Suppressor macrophage (primary cell): ENCODE measurements around the gene CRYAB.
"Not testable (repeated sequence)": the region's sequence is repeated elsewhere in the genome, so short reads cannot be mapped to it uniquely, and the experiment has no call there.

Experiments used
- DNase-seq, 4 experiments: peaks; one replicate each; pipeline ENCODE4 v3.0.0-alpha.2; 2020 to 2022

CRYAB gene

DNA sequence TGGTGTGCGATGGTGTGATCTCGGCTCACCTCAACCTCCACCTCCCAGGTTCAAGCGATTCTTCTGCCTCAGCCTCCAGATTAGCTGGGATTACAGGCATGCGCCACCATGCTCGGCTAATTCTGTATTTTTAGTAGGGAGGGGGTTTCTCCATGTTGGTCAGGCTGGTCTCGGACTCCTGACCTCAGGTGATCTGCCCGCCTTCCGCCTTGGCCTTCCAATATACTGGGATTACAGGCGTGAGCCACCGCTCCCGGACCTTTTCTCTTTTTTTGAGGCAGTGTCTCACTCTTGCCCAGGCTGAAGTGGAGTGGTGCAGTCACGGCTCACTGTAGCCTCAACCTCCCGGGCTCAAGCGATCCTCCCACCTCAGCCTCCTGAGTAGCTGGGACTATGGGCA, 21.6 kb upstream of the CRYAB start:
- not testable (repeated sequence) for DNase-seq

DNA sequence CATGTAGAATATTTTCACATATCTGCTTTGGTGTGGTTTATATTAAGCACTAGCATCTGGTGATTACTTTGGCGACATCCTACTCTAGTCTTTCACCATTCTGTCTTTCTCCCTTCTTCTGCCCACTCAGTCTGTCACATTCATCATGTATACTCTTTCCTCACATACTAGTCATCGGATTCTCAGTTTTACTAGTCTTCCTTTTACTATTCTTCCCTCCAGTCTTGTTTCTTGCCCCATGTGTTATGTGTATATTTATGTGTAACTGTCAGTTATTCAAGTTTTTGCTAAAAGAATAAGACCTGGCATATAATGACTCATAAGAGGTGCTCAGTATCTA, 21.0 kb upstream of the CRYAB start:
- DNase-seq, result peak in 3 of 4 experiments; percentile 21 to 76 (median 66)

DNA sequence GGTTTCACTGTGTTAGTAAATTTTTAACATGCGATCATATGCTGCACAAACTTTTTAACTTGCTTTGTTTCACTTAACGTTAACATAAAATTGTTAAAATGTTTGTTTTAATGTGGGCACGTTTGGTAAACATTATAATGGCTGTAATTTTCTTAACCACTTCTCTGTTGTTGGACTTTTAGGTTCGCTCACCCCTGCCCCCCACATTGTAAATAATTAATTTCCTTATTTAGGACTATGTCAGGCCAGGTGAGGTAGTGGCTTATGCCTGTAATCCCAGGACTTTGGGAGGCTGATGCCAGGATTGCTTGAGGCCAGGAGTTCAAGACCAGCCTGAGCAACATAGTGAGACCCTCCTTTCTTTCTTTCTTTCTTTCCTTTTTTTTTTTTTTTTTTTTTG, 18.9 kb upstream of the CRYAB start:
- no peak for DNase-seq

DNA sequence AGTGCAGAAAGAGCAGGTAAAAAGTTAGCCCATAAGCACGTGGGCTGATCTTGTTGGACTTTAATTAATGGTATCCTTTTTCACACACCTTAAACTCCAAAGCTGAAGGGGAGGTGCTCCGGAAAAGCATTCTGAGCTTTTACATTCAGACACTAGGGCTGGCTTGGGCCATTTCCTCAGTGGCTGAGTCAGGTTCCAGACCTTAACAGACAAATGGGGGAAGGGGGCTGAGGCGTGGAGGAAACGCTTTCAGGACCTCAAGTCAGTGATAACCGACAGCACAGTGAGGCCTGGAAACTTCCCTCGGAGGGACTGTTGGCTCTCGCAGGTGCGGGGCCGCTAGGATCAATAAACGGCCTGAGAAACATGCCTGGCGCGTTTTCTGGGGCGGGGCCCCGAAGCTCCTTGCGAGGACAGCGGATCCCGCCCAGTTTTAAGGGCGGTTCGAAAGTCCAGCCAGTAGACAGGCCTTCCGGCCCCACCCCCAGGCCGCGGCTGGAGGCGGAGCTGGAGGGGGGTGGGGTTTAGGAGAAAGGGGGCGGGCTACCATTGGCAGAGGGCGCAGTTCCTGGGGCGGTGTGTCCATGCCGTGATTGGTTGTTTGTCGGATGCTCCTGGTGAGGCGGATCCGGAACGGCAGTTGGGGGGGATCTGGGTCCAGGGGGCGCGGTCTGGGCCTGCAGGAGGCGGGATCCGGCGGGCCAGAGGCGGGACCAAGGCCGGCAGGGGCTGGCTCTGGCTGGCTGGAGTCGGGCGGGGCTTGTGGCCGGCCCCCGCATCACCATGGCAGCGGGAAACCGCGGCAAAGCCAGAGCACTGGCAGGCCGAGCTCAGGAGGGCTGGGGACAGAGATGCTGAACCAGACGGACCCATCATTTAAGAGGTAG, 15.2 kb upstream of the CRYAB start:
- DNase-seq, result peak; percentile 96 to 98 (median 98)

DNA sequence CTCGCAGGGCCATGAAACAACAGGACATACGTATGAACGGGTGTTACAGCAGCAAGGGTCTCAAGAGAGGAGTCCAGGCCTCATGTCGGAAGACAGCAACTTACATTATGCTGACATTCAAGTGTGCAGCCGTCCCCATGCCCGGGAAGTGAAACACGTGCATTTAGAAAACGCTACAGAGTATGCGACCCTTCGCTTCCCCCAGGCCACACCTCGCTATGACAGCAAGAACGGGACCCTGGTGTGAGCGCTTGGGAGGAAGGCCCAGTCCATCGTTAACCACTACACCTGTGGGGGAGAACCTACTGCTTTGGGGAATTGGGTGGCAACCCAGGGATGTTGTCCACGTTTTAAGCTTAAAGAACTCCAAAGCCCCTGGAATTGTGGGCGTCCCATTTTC, 14.4 kb upstream of the CRYAB start:
- DNase-seq, result no peak

DNA sequence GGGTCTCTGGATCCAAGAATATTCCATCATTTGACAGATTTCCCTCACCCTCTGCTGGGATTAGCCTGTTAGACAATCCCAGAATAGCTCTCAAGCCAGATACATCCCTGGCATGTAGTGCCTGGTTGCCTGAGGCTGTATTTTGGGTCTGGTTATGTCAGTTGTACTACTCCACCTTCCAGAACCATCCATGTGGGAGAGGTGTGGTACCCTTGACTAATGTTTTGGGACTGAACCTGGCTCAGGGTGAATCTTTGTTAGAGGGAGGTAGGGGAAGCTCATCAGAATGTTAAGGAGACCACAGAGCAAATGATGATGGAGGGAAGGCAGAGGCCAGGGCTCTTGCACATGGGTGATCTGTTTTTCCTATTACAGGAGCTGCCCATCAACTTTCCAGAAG, 12.4 kb upstream of the CRYAB start:
- DNase-seq, result no peak

DNA sequence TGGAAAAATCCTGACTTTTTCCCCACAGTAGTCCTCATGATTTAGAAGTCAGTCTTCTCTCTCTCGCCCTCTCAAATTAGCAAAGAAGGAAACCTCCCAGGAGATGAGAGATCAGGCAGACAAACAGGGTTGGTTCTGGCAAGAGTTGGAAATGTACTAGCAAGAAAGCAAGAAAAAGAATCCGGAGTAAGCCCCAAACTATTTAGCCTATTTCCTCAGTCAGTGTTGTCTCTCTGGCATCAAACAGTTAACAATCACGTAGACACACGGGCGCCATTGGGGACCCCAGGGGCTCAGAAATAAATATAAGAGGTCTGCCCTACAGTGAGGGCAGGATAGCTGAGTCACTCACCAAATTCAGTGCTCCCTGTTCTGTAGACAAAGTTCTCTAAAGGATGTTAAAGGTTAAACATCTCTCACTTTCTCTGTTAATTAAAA, 11.8 kb upstream of the CRYAB start:
- no peak for DNase-seq

DNA sequence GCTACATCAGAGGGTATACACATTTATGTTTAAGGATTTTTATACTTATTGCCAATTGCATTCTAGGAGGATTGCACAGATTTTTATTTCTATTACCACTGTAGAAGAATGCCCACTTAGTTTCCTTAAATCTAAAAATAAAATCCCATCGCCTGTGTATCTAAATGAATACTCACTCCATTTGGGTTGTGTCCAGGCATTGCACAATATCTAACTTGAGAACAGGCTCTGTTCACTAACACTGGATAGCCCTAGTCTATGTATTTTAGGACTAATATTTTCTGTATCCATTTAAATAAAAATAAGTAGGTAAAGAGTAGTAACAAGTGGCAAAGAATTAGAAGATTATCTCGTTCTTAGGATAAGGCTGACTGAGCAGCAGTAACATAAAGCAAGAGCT, 11.2 kb upstream of the CRYAB start:
- DNase-seq, result peak; percentile 34 to 72 (median 52)

DNA sequence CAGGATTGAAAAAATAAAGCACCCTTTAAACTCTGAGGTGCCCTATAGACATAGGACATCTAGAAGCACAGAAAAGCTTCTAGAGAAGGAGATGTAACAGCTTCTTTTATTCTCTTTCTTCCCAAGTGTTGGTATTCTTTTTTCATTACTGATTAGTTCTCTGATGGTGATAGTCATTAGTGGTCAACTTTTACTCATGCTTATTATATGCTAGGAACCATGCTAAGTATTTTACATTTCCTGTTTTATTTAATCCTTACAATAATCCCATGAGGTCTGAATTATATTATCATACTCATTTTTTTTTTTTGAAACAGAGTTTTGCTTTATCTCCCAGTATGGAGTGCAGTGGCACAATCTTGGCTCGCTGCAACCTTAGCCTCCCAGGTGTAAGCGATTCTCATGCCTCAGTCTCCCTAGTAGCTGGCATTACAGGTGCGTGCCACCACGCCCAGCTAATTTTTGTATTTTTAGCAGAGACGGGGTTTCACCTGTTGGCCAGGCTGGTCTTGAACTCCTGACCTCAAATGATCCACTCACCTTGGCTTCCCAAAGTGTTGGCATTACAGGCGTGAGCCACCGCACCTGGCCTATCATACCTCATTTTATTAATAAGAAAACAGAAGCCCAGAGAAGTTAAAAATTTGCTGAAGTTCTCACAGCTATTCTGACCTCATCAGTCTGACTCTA, 10.1 kb upstream of the CRYAB start:
- DNase-seq, result no peak

DNA sequence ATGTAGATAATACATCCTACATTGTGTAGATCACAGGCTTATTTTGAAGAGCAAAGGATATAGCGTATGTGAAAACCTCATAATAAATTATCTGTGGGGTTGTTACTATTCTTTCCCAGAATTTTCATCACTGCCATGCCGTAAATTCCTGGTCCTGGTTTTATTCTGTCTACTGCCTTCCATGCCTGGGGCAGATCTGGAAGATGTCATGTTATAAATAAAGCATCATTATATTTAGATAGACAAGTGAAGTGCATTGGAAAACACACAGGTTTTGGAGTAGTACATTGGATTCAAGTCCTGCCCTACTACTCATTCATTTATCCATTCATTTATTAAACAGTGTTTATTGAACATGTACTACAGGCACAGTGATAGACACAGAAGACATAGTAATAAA, 9.3 kb upstream of the CRYAB start:
- DNase-seq, result no peak

DNA sequence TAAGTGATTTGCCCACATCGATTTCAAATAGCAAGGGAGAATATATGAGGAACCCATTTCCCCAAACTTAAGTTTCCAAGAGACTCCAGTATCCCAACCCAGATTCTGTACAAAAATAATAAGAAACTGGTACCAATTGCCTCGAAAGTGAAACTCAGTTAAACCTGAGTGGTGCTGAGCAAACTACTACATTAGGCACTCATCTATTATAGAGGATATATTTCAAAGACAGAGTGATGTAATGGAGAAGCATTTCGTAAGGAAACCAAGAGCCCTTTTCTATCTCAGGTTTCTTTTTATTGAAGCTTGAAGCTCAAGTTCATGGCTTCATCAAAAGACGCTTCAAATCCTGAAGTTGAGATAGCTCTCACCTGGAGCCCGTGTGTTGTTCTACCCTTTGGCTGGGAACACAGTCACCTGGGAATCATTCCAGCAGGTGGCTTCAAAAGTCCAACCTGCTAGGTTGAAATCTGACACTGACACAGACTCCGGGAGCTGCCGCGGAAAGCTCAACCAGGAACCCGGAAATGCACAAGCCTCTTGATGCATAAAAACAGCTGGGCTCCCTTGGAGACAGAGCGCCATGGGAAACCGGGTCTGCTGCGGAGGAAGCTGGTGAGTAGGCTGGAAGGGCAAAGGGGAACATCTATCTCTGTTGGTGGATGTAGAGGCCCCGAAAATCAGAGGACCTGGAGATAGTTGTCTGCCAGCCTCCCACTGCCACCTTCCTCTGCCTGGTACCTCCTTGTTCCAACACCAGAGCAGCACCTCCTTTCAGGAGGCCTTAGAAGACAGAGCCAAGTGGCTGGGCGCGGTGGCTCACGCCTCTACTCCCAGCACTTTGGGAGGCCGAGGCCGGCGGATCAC, 7.1 kb upstream of the CRYAB start, which contains the start of gene C11orf52:
Gene C11orf52, plus strand, starts transcription at position 524 of the 867 bp plus-strand sequence. Its CDS starts 60 bp downstream, at position 584.
- DNase-seq, result peak in 2 of 4 experiments; percentile 23 to 35

DNA sequence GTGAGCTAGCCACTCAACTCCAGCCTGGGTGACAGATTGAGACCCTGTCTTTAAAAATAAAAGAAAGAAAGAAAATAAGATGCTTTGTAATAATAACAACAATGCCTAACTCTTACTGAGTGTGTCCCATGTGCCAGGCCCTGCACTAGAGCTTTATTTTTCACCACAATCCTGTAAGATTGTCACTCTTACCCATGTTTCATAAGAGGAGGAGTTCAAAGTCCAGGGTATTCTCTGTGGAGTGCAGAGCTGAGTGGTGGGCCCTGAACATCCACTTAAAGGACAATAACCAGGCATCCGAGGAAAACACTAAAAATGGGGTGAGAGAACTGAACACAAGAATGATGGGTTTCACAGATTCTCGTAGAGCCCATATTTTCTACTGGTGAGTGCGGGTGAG, 6.2 kb upstream of the CRYAB start:
- DNase-seq, result no peak

DNA sequence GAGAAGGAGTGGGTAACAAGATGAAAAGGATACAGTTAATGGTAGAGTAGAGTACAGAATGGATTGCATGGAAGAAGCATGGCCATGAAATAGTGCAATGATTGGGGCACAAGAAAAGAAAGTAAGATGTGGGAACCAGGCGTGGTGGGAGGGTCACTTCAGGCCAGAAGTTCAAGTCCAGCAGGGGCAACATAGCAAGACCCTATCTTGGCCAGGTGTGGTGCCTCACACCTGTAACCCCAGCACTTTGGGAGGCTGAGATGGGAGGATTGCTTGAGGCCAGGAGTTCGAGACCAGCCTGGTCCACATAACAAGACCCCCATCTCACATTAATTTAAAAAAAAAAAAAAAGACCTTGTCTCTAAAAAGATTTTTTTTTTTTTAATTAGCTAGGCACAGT, 5.7 kb upstream of the CRYAB start:
- no peak for DNase-seq

DNA sequence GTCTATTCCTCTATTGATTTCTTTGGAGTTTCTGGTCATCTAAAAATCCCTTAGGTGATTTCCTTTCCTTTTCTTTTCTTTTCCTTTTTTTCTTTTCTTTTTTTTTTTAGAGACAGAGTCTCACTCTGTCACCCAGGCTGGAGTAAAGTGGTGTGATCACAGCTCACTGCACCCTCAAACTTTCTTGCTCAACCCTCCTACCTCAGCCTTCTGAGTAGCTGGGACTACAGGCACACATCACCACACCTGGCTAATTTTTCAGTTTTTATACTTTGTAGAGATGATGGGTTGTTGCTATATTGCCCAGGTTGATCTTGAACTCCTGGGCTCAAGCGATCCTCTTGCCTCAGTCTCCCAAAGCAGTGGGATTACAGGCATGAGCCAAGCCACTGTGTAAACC, 5.2 kb upstream of the CRYAB start:
- no peak for DNase-seq

DNA sequence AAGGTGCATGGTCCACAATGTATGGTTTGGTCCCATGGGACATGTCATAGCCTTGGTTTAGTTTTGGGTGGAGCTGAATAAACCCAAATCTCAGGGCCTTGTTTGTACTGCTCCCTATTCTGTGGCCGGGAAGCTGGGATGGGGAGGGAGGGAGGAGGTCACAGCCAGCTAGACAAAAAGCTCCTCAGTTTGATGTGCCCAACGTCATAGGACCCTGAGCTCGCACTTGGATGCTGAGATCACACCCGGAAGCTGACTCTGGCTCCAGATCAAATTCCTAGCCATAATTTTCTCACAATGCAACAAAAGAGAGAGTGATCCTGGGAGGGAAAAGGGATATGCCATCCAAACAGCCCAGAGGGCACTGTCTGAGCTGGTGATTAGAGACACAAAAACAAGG, 2.4 kb upstream of the CRYAB start:
- no peak for DNase-seq

DNA sequence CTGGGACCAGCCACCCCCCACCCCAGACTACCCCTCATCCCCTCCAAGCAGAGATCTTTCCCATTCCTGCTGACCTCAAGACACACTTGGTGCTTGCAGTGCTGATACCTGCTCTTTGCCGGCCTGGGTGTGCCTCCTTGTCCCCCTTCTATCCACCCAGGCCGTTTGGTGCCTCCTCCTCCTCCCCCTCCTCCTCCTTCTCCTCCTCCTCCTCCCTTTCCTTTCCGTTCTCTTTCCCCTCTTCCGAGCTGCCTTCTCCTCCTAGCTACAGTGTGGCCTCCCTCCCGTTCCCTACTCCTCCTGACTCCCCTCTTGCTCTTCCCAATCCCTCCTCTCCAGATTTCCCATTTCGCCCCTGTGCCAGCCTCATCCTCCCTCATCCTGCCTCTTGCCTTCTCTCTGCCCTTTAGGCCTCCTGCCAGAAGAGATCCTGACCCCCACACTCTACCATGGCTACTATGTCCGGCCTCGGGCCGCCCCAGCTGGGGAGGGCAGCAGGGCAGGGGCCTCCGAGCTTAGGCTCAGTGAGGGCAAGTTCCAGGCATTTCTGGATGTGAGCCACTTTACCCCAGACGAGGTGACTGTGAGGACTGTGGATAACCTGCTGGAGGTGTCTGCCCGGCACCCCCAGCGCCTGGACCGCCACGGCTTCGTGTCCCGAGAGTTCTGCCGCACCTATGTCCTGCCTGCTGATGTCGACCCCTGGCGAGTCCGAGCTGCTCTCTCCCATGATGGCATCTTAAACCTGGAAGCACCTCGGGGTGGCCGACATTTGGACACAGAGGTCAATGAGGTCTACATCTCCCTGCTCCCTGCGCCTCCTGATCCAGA, 1.7 kb upstream of the CRYAB start:
- no peak for DNase-seq

DNA sequence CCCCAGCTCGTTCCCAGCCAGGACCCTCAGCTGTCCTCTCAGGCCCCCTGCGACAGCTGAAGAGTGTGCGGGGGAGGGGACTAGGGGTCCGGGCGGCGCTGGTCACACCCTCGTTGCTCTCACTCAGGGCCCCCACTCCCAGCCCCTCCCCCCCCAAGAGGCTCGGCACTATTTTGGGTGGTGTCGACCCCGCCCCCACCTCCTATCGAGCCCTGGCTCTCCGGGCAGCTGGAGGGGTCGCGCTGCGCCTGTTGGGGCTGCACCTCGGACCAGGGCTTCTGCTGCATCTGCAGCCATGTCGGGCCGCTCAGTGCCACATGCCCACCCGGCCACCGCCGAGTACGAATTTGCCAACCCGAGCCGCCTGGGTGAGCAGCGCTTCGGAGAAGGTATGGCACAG, 965 bp upstream of the CRYAB start, which contains the start of gene HSPB2:
Gene HSPB2, plus strand, starts transcription at position 200 of the 400 bp plus-strand sequence. Its CDS starts 96 bp downstream, at position 296.
- DNase-seq, result no peak

DNA sequence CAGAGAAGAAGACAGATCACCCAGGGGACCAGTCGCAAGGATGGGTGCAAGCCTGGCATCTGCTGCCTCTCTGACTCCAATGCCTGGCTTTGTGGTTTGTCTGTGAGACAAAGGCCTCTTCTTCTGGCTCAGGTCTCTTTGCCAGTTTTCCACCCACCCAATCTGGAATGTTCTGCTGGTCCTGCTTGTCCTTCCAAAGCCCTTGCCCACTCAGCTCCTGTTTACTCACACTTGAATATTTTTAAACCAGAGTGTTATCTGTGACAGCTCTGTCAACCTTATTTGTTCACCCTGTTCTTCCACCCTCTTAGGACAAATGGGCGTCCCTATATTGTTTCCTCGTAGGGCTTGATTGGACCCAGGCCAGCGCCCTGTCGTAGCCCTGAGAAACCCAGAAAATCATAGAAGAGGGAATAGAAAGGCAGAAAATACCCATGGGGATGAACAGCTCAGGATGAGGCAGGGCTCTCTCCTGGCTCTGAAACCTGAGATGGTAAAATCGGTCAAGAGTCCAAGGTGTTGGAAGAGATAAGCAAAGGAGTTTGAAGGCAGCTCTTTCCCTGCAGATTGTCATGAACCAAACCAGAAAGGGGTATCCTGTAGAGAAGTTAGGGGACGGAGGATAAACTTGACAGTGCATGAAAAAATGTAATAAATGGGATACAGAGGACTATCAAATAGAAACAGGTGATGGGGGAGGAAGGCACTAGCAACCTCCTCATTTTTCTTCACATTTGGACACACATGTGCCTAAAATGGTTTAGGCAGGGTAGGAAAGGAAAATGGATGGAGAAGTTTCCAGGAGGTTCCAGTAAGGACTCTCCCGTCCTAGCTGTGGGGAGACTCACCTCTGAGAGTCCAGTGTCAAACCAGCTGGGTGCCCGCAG, 651 bp downstream of the CRYAB start:
- no peak for DNase-seq

DNA sequence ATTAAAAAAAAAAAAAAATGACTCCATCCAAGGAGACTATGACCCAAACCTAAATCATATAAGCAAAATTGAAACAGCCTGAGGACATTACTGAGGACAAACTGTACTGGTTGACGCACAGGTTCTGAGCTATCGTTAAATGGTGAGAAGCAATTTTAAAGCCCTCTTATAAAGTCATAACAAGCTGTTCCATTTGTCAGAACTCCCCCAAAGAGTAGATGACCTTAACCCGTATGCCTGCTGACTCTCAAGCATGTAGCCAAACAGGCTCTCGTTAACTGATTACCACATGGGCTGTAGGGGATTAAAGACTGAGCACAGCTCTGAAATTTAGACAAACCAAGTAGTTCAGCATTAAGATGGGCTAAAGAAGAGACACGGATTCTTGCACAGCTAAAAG, 2.2 kb downstream of the CRYAB start:
- no peak for DNase-seq

DNA sequence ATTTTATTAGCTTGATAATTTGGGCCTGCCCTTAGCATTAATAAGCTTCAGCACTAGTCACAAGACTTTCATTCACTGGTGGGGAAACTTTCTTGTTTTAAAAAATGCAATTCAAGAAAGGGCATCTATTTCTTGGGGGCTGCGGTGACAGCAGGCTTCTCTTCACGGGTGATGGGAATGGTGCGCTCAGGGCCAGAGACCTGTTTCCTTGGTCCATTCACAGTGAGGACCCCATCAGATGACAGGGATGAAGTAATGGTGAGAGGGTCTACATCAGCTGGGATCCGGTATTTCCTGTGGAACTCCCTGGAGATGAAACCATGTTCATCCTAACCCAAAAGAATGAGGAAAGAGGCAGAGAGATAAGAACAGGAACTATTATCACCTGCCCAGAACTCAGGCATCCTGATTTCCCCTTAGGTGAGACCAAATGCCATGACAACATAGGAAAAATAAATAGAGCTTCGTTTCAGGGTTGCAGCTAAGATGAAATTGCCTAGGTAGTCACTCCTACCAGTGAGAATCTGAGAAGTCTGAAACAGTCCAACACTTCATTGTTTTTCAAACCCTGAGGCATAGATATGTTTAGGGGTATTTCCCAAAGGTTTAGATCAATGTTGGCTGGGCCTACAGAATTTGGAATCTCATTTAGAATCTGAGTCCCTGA, 2.8 kb downstream of the CRYAB start:
- DNase-seq, result no peak
